ENCODE measurements around the gene PPP1R12B.
"Not testable (repeated sequence)": the region's sequence is repeated elsewhere in the genome, so short reads cannot be mapped to it uniquely, and the experiment has no call there.

The PPP1R12B gene

DNA sequence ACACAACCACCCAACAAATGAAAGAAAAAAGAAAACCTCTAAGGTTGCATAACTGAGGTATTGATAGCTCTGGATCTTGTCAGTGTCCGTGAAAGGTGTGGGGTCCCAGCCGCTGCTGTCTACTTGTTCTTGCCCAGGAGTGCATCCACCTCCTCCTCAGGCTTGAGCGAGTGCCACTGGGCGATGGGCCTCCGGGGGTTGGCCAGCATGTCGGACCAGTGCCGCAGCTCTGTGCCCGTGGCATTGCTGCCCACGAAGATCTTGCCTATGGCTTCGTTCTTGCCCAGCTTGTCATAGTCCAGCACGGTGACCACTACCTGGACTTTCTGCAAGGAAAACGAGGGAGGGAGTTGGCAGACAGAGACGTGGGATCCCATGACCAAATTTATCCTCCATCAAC, 248.1 kb downstream of the PPP1R12B start:
- Mint-ChIP-seq H3K27me3 (ENCODE audit: low read depth) (no peaks in the 10 kb centered on the region), H3K9me3 (no peaks in the 10 kb centered on the region), H3K4me3 (no peak overlapping the region), H3K36me3 (ENCODE audit: low read depth) (no peaks in the 10 kb centered on the region), H3K27ac (no peak overlapping the region), H3K4me1 (ENCODE audit: low read depth) (no peaks in the 10 kb centered on the region)

DNA sequence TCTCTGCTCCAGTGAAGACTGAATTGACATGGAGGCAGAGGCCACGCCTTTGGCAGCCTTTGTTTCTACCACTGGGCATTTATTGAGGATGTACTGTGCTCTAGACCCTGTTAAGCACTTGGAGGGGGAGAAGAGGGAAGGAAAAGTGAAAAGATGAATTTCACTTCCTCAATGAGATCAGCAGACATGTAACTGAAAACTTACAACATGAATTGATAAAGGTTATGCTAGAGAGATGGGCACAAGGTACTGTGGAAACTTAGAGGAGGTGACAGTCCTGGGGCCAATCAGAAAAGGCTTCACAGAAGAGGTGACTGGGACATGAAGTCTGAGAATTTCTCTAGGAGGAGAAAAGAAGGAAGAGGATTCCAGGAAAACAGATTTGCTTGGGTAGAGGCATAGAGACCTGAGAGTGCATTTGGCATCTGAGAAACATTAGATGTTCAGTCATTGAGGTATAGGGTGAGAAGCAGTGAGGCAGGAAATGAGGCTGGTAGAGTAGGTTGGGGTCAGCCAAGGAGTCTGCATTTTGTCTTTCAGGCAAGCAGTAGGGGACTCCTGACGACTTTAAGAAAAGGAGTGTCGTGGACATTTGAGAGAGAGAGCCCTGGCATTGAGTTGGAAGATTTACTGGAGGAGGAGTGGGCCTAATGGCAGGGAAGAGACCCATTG, 248.7 kb downstream of the PPP1R12B start:
- H3K4me1 Mint-ChIP-seq (ENCODE audit: low read depth), result no peaks in the 10 kb centered on the region
- no peak overlapping the region for H3K4me3 Mint-ChIP-seq
- H3K27ac Mint-ChIP-seq, result no peak overlapping the region
- H3K36me3 Mint-ChIP-seq (ENCODE audit: low read depth), result no peaks in the 10 kb centered on the region
- H3K9me3 Mint-ChIP-seq, result no peaks in the 10 kb centered on the region
- H3K27me3 Mint-ChIP-seq (ENCODE audit: low read depth), result no peaks in the 10 kb centered on the region

DNA sequence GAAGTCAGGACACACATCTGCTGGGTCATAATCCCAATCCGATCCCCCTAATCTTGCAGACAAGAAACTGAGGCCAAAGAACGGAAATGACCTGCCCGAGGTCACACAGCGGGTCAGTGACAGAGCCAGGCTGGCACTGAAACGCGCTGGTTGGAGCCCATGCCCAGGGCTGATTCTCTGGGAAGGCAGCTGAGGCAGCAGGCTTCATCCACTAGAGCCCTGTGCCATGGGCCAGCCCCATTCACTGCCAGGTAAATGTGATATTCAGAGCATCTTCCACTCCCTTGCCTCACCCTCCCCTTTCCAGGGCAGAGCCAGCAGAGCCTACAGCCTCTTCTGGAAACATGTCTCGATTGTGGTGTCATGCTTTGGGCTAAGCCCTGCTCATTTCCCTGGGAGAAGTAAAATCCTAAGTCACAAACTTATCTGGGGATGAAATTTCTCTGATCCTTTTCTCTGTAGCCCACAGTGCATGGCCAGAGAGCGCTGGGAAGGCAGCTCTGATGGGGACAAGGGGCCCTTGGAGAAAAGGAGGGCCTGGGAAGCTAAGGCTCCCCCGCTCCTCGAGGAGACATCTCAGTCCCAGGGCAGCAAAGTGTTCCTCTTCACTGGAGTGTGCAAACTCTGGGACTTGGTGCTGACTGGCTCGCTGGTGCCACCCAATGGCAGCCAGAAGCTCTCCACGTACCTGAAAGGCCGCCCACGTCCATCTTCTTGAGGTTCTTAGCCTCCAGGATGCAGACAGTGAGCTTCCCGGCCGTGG, 251.4 kb downstream of the PPP1R12B start:
- Mint-ChIP-seq H3K27me3 (ENCODE audit: low read depth) (no peaks in the 10 kb centered on the region), H3K9me3 (no peaks in the 10 kb centered on the region), H3K4me3 (no peak overlapping the region), H3K36me3 (ENCODE audit: low read depth) (no peaks in the 10 kb centered on the region), H3K27ac (no peak overlapping the region), H3K4me1 (ENCODE audit: low read depth) (no peaks in the 10 kb centered on the region)

DNA sequence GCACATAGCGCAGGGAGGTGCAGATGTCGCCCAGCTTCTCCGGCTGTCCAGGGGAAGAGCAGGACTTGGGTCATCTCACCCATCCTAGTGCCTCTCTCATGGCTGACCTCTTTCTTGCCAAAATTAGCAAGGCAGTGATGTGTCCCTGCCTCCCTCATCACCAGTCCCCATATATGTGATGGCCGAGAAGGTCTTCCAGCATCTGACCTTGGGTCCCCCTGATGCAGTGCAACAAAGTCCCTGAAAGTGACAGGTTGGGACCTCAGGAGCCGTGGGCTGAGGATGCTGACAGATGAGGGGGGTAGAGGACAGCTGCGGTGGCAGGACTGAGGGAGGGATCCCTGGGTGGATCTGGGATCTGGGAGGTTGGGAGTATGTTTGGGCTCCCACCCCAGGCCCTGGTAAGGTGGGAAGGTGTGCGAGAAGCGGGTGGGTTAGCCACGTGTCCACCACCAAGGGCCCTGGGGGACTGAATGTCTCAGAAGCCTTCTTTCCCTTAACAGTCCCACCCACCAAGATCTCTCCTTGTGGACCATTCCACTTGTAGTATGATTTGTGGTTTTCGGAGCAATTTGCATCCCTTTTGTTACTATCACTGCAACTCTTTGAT, 252.0 kb downstream of the PPP1R12B start:
- H3K27me3 Mint-ChIP-seq (ENCODE audit: low read depth), result peaks cover 4% of the 10 kb centered on the region
- no peaks in the 10 kb centered on the region for H3K36me3 Mint-ChIP-seq (ENCODE audit: low read depth)
- H3K27ac Mint-ChIP-seq, result no peak overlapping the region
- H3K9me3 Mint-ChIP-seq, result no peaks in the 10 kb centered on the region
- H3K4me3 Mint-ChIP-seq, result no peak overlapping the region
- peaks cover 1% of the 10 kb centered on the region for H3K4me1 Mint-ChIP-seq (ENCODE audit: low read depth)

DNA sequence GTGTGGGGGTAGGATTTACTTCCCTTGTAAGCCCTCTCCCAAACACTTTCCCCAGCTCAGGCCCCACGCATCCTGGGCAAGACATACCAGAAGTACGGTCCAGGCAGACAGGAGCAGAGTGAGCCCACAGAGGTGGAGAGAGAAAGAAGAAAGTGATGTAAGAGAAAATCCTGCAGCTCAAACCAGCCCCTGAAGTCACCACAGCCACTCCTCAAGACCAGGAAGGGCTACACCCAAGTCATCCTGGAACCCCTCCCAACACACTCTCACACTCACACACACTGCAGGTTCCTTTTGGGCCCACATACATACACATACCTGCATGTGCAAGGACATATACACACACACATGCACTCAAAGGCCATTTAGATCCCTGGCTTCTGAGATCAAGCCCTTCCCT, 254.9 kb downstream of the PPP1R12B start:
- Mint-ChIP-seq H3K36me3 (ENCODE audit: low read depth) (no peaks in the 10 kb centered on the region), H3K27ac (no peak overlapping the region), H3K4me3 (no peak overlapping the region), H3K27me3 (ENCODE audit: low read depth) (peaks cover 4% of the 10 kb centered on the region), H3K9me3 (no peaks in the 10 kb centered on the region), H3K4me1 (ENCODE audit: low read depth) (peaks cover 1% of the 10 kb centered on the region)

DNA sequence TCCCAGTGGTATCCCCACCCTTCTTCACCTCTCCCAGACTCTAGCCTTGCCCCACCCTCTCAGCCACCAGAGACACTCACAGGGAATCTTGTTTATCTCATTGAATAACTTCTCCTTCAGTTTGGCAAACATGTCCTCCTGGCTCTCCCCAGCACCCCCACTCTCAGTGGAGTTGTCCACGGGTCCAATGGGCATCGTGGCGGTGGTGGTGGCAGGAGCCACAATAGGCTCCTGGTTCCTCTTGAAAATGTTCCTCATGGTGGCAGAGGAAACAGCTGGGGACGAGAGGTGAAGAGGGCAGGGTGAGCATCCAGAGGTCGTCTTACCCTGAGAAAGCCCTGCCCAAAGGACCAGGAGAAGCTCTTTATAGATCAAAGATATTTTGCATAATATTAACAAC, 257.0 kb downstream of the PPP1R12B start:
- Mint-ChIP-seq H3K36me3 (ENCODE audit: low read depth) (no peaks in the 10 kb centered on the region), H3K4me3 (no peak overlapping the region)

DNA sequence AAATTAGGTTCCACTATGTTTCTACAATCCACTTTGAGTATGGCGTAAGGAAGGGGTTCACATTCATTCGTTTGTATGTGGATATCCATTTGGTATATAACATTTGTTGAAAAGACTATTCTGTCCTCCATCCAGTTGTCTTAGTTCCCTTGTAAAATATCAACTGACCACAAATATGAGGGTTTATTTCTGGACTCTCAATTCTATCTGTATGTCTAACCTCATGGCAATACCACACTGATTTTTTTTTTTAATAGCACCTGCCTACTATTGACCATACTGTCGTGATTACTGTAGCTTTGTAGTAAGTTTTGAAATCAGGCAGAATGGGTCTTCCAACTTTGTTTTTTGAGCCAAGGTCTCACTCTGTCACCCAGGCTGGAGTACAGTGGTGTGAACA, 263.5 kb downstream of the PPP1R12B start:
- not testable (repeated sequence) for H3K9me3 Mint-ChIP-seq; H3K4me3 Mint-ChIP-seq; H3K36me3 Mint-ChIP-seq (ENCODE audit: low read depth); H3K27ac Mint-ChIP-seq
- H3K27me3 Mint-ChIP-seq (ENCODE audit: low read depth), result peaks cover 12% of the 10 kb centered on the region
- H3K4me1 Mint-ChIP-seq (ENCODE audit: low read depth), result peaks cover 12% of the 10 kb centered on the region

More for the DNA sequence above, 257.0 kb downstream of the PPP1R12B start:
- Mint-ChIP-seq H3K27me3 (ENCODE audit: low read depth) (peaks cover 4% of the 10 kb centered on the region), H3K9me3 (no peaks in the 10 kb centered on the region), H3K4me1 (ENCODE audit: low read depth) (peaks cover 1% of the 10 kb centered on the region), H3K27ac (no peak overlapping the region)

DNA sequence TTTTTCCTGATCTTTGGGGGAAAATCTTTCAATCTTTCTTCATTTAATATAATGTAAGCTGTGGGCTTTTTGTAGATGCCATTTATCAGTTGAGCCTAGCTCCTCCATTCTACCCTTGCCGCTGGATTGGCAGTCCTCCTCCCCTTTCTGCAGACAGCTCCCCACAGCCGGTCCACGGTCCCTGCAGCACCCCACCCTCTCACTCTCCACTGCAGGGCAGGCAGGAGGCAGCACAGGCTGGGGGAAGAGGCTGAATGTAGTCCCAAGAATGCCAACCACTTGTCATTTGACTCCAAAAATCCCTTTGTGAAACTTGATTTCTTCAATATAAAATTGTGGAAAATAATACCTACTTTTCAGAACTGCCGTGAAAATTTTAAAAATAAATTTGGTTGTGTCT, 265.1 kb downstream of the PPP1R12B start:
- H3K9me3 Mint-ChIP-seq, result no peaks in the 10 kb centered on the region
- H3K27me3 Mint-ChIP-seq (ENCODE audit: low read depth), result peaks cover 16% of the 10 kb centered on the region
- peaks cover 12% of the 10 kb centered on the region for H3K4me1 Mint-ChIP-seq (ENCODE audit: low read depth)
- no peak overlapping the region for H3K4me3 Mint-ChIP-seq
- no peaks in the 10 kb centered on the region for H3K36me3 Mint-ChIP-seq (ENCODE audit: low read depth)
- no peak overlapping the region for H3K27ac Mint-ChIP-seq

DNA sequence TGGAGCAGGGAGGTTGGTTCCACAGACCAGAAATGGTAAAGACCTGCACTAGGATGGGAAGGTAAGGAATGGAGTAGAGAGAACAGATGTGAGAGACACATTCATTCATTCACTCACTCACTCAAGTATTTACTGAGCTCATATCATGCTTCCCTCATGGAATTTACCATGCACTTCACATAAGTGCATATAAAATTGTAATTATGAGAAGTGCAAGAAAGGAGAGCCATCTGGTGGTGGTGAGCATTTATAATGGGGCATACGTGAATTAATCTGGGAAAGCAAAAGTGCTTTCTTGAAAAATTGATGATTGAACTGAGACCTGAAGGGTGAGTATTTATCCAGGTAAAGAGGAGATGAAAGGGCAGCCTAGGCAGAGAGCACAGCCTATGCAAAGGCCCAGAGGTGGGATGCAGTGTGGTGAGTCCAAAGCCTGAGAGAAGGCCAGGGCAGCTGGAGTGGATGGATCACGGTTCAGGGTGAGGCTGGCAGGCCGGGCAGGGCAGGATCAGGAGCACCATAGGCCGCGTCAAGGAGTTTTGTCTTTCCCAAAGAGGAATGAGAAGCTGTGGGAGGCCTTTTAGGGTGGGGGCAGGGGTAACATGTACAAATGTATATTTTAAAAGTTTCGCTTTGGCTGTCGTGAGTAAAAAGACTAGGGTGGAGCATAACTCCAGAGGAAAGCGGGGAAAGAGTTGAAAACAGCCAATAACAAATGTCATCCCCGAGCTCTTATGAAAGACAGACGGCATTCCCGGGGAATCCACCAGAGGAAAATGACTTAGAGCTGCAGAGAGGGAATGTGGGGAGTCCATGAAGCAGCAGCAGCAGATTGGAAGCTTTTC, 266.1 kb downstream of the PPP1R12B start:
- H3K9me3 Mint-ChIP-seq; H3K36me3 Mint-ChIP-seq (ENCODE audit: low read depth); H3K27ac Mint-ChIP-seq; H3K4me3 Mint-ChIP-seq: not testable (repeated sequence)
- peaks cover 24% of the 10 kb centered on the region for H3K27me3 Mint-ChIP-seq (ENCODE audit: low read depth)
- peaks cover 12% of the 10 kb centered on the region for H3K4me1 Mint-ChIP-seq (ENCODE audit: low read depth)

DNA sequence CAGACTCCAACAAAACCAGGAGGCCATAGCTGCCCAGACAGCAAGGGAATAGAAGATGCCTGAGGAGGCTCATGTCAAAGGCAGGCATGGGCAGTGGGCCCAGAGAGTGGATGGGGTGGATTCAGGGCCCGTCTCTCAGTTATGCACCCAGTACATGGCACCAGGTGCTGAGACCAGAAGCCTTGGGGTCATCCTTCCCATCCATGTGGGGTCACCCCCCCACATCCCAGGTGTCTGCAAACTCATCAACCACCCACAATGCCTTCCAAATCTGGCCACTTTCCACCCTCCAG, 266.7 kb downstream of the PPP1R12B start:
- not testable (repeated sequence) for H3K27ac Mint-ChIP-seq; H3K36me3 Mint-ChIP-seq (ENCODE audit: low read depth); H3K4me3 Mint-ChIP-seq; H3K9me3 Mint-ChIP-seq
- H3K4me1 Mint-ChIP-seq (ENCODE audit: low read depth), result peaks cover 12% of the 10 kb centered on the region
- peaks cover 28% of the 10 kb centered on the region for H3K27me3 Mint-ChIP-seq (ENCODE audit: low read depth)

DNA sequence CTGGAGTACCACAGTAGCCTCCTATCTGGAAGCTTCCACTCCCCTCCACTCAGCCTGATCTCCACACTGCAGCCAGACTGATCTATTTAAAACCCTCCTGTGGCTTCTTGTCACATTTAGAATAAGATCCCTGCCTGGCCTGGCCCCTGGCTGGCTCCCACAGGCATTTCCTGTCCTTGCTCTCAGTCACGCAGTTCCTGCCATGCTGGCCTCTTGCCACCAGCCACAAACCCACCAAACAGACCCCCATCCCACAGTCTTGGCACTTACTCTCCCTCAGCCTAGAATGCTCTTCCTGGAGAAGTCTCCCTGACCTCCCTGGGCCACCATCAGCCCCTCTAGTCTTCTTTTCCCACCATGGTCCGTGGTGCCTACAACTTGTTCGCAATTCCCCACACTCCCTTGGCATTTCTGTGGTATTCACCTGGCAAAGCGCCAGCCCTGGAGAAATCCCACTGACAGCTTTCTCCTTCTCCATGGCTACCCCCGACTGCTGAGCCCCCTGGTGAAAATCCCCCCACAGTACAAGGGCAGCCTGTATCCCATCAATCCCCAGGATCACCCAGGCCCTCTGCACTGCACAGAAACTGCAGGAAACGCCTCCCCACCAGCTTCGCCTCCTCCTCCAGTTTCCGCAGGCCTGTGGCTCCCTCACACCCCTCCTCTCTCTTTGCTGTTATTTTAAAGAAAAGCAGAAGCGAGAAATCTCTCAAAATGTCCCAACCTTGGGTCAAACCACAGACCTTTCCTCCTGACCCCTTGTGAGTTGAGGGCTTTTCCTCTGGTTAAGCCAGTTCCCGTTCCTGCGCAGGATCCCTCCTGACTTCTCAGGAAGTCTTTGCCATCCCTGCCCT, 267.2 kb downstream of the PPP1R12B start:
- H3K27ac Mint-ChIP-seq, result no peak overlapping the region

DNA sequence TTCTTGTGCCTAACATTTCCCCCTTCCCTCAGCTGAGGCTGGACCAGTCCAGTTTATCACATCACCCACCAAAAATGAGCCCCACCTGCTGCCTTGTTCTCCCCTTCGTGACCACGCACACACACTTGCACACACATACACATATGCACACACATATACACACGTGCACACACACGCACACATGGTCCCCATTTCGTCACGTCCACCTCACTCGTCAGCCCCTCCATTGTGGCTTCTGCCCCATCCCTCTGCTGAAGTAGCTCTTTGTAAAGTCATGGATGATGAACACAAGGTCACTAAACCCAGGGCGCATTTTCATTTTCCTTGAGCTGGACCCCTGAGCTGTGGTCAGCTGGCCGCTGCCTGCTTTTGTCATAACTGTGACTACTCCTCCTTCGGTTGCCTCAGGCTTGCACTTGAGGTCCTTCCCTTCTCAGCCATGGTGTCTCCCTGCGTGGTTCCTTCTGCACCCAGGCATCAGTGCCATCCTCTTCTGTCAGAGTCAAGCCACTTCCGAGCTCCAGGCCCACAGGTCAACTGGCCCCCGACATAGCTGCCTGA, 267.9 kb downstream of the PPP1R12B start:
- Mint-ChIP-seq H3K27me3 (ENCODE audit: low read depth) (peaks cover 37% of the 10 kb centered on the region), H3K9me3 (no peaks in the 10 kb centered on the region), H3K4me1 (ENCODE audit: low read depth) (peaks cover 12% of the 10 kb centered on the region), H3K36me3 (ENCODE audit: low read depth) (no peaks in the 10 kb centered on the region), H3K4me3 (no peak overlapping the region), H3K27ac (no peak overlapping the region)

More for the DNA sequence above, 267.2 kb downstream of the PPP1R12B start:
- peaks cover 33% of the 10 kb centered on the region for H3K27me3 Mint-ChIP-seq (ENCODE audit: low read depth)
- no peak overlapping the region for H3K4me3 Mint-ChIP-seq
- no peaks in the 10 kb centered on the region for H3K9me3 Mint-ChIP-seq
- peaks cover 12% of the 10 kb centered on the region for H3K4me1 Mint-ChIP-seq (ENCODE audit: low read depth)
- H3K36me3 Mint-ChIP-seq (ENCODE audit: low read depth), result no peaks in the 10 kb centered on the region

DNA sequence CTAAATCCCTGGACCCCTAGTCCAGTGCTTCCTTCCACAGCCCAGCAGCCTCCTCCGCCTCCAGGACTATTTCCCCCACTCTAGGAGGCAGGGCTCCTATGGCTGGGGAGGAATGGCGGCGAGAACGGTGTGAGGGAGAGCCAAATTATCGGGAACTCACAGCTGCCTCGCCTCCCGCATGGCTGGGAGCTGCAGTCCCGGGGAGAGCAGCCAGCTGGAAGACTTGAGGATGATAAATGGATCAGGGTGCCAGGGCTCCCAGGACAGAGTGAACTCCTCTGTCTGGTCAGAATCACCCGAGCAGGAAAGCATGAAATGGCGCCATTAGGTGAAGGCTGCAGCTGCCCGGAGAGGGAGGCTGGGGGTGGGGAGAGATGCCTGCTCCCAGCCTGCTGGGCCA, 270.5 kb downstream of the PPP1R12B start:
- not testable (repeated sequence) for H3K36me3 Mint-ChIP-seq (ENCODE audit: low read depth); H3K4me3 Mint-ChIP-seq; H3K27ac Mint-ChIP-seq; H3K9me3 Mint-ChIP-seq
- Mint-ChIP-seq H3K27me3 (ENCODE audit: low read depth) (peaks cover 50% of the 10 kb centered on the region), H3K4me1 (ENCODE audit: low read depth) (peaks cover 12% of the 10 kb centered on the region)

DNA sequence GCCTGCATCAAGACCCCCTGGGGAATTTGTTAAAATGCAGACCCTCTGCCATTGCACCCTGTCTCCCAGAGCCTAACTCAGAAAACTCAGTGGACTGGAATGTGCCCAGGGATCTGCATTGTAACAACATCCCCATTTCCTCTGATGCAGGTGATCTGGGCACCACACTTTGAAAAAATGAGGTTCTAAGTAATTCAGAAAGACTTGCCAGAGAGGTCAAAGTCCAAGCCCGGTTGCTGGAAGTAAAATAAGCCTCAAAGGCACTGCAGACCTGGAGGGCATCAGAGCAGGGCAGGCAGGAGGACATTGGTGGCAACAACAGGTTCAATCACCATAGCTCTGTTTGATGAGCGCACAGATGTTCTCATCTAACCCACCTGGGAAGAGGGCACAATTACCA, 271.0 kb downstream of the PPP1R12B start:
- no peak overlapping the region for H3K4me3 Mint-ChIP-seq
- H3K27me3 Mint-ChIP-seq (ENCODE audit: low read depth), result peaks cover 48% of the 10 kb centered on the region
- H3K4me1 Mint-ChIP-seq (ENCODE audit: low read depth), result peaks cover 12% of the 10 kb centered on the region
- no peaks in the 10 kb centered on the region for H3K9me3 Mint-ChIP-seq
- no peak overlapping the region for H3K27ac Mint-ChIP-seq
- no peaks in the 10 kb centered on the region for H3K36me3 Mint-ChIP-seq (ENCODE audit: low read depth)

All from T-helper 1 cell treated with Interleukin-12 subunit alpha and Interleukin-12 subunit beta and Interleukin-4 antibody, amounts not matched to agents 30 μg/mL and 1 μg/mL, for 36 hours (primary cell).